Upper lobe of left lung (tissue), 4 donors: ENCODE data around the gene KIF26B.

Source experiments
- EP300 ChIP-seq, 4 donors: sonication (generic); formaldehyde crosslinking; IDR thresholded peaks; one replicate each; pipeline ENCODE4 v1.5.1; 2017; ENCODE audit warnings: antibody characterized with exemption in 4 of 4, control low read depth in 2 of 4
- POLR2A ChIP-seq, 4 donors: fragments of 450-650 bp; IDR thresholded peaks; one replicate each; pipeline ENCODE4 v1.5.1; 2016 to 2017; ENCODE audit warnings: antibody characterized with exemption in 4 of 4, mild to moderate bottlenecking in 2 of 4
- POLR2AphosphoS5 ChIP-seq, 2 donors: sonication (generic); formaldehyde crosslinking; IDR thresholded peaks; one replicate each; pipeline ENCODE4 v1.5.1; 2017; ENCODE audit warnings: antibody characterized with exemption in 2 of 2
- TF ChIP-seq, protein P1 (sequence below), 6 experiments: fragments of 450-650 bp in 4 of 6; fragments of 200-600 bp in 2 of 6; sonication (generic) in 2 of 6; IDR thresholded peaks; one replicate each; pipeline ENCODE4 v1.5.1; 2016 to 2019; ENCODE audit warnings: antibody characterized with exemption in 6 of 6

DNA sequence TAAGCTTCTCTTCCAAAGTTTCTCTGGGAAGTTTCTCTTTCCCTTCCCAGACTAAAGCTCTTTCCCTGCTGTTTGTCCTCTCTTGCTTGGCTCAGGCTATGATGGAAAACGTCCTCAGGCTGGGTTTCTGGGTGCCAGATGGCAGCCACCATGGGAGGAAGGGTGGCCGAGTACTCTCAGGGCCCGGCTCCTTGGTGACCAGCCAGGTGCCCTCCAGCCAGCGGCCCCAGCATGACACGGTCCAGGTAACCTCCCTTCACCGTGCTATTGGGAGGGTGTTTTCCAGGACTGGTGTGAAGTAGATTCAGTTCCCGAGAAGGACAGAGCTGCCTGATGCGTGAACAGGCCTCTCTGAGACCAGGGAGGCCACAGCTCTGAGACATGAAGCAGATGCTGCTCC lies 60.3 kb downstream of the KIF26B start:
- TF ChIP-seq, protein P1, sequence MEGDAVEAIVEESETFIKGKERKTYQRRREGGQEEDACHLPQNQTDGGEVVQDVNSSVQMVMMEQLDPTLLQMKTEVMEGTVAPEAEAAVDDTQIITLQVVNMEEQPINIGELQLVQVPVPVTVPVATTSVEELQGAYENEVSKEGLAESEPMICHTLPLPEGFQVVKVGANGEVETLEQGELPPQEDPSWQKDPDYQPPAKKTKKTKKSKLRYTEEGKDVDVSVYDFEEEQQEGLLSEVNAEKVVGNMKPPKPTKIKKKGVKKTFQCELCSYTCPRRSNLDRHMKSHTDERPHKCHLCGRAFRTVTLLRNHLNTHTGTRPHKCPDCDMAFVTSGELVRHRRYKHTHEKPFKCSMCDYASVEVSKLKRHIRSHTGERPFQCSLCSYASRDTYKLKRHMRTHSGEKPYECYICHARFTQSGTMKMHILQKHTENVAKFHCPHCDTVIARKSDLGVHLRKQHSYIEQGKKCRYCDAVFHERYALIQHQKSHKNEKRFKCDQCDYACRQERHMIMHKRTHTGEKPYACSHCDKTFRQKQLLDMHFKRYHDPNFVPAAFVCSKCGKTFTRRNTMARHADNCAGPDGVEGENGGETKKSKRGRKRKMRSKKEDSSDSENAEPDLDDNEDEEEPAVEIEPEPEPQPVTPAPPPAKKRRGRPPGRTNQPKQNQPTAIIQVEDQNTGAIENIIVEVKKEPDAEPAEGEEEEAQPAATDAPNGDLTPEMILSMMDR (IDR thresholded peaks at IDR 0.05), result no peak
- TF ChIP-seq POLR2AphosphoS5 (IDR thresholded peaks at IDR 0.05) (no peak), POLR2A (IDR thresholded peaks at IDR 0.05) (no peak), EP300 (IDR thresholded peaks at IDR 0.05) (no peak)
